Body of pancreas (tissue), 4 donors: ENCODE measurements around the gene RBMX2. TPM values are rescaled to one million over a fixed set of nuclear protein-coding genes. Genes with fewer than 3 reads are reported as not detected.
A peak's percentile ranks its signal among the peaks of the same experiment; 100 is the strongest.

Experiments
- ATAC-seq: fragments of 150-250 bp; one replicate; pipeline ENCODE4 v1.9.1; 2016
- DNase-seq, 4 donors: peaks; one replicate each; pipeline ENCODE4 v3.0.0-alpha.2; 2019
- H3K27ac ChIP-seq, 4 donors: fragments of 200-600 bp; sonication (generic); 1 replicate in 3 of 4; 2 replicates in 1 of 4; pipeline versions ENCODE4 v1.5.1 to v1.6.1; 2016 to 2019; ENCODE audit warnings: mild to moderate bottlenecking in 1 of 4, mixed read lengths in 1 of 4, moderate library complexity in 1 of 4
- H3K27me3 ChIP-seq, 2 donors: fragments of 200-600 bp; sonication (generic); one replicate each; pipeline ENCODE4 v1.6.0; 2016; ENCODE audit warnings: mild to moderate bottlenecking in 1 of 2
- H3K36me3 ChIP-seq, 2 donors: fragments of 200-600 bp; sonication (generic); replicated peaks in 1 of 2; 2 replicates each; pipeline ENCODE4 v1.5.1; 2016; ENCODE audit warnings: low read depth in 2 of 2; ENCODE audit not compliant: insufficient read depth in 1 of 2
- H3K4me1 ChIP-seq: fragments of 200-600 bp; sonication (generic); one replicate; pipeline ENCODE4 v1.6.0; 2016
- H3K4me3 ChIP-seq, 2 donors: fragments of 200-600 bp; sonication (generic); 1 replicate in 1 of 2; 2 replicates in 1 of 2; pipeline ENCODE4 v1.5.1; 2016 to 2019
- H3K9me3 ChIP-seq, 3 donors: fragments of 200-600 bp; sonication (generic); 1 replicate in 2 of 3; 2 replicates in 1 of 3; pipeline ENCODE4 v1.5.1; 2016
- CTCF ChIP-seq, 7 experiments: fragments of 450-650 bp in 4 of 7; fragments of 200-600 bp in 3 of 7; sonication (generic) in 3 of 7; IDR thresholded peaks; one replicate each; pipeline ENCODE4 v1.5.1; 2016 to 2019; ENCODE audit warnings: antibody characterized with exemption in 7 of 7
- POLR2A ChIP-seq, 3 donors: fragments of 450-650 bp; IDR thresholded peaks; one replicate each; pipeline ENCODE4 v1.6.1; 2016; ENCODE audit warnings: antibody characterized with exemption in 3 of 3, mild to moderate bottlenecking in 2 of 3
- WGBS, 2 donors: methylation state at CpG; one replicate each; pipeline ENCODE4 v1.1.5; 2017; 5-methylcytosine and 5-hydroxymethylcytosine counted together
- intact Hi-C: fragments of 100-400 bp; cut with DNase I; formaldehyde crosslinking; loops from one replicate; pipeline ENCODE4 v1.15.1; 2023
- total RNA-seq, 2 donors: library from RNA; depleted of rRNA; stranded (reverse); fragments of >200 nt; gene quantifications; one replicate each; pipeline ENCODE4 v1.1.0, GENCODE V29; 2016

Gene RBMX2
- total RNA-seq, 2 donors from 2014 or later, result 7.0 to 13.2 TPM

DNA sequence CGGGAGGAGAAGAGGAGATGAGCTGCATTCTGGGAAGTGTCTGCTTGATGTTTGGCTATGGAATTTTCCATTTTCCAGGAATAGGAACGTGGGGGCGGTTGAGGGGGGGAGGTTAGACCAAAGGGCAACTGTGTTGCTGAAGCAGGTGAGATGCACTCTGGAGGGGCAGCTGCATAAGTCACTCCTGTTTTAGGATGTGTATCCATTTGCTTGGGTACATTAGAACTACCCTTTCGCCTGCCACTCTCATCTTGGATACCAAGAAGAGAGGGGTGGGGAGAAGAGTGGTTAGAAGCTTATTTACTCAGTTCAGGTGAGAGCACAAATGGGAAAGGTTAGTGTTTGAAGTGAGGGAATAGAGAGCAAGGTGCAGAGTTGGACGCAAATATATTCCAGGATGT lies 15.4 kb upstream of the RBMX2 start:
- no peaks in the 10 kb centered on the region for H3K36me3 ChIP-seq
- no peaks in the 10 kb centered on the region for H3K9me3 ChIP-seq
- TF ChIP-seq POLR2A (IDR thresholded peaks at IDR 0.05) (no peak), CTCF (IDR thresholded peaks at IDR 0.05) (no peak)
- H3K27ac ChIP-seq, result no peak overlapping the region
- no peak overlapping the region for H3K4me3 ChIP-seq
- 62 to 64% methylated on average over 4 to 5 of the region's 5 CpGs for WGBS, 2 donors
- H3K27me3 ChIP-seq, result no peaks in the 10 kb centered on the region
- intact Hi-C loops, result no loop called here
- H3K4me1 ChIP-seq, result no peaks in the 10 kb centered on the region
- ATAC-seq (no peak), DNase-seq (no peak)

GRCh38 chrX:130393451-130394074 lies 8.2 kb upstream of the RBMX2 start:
- ATAC-seq, result peak; percentile 64
- H3K27me3 ChIP-seq, result no peaks in the 10 kb centered on the region

DNA sequence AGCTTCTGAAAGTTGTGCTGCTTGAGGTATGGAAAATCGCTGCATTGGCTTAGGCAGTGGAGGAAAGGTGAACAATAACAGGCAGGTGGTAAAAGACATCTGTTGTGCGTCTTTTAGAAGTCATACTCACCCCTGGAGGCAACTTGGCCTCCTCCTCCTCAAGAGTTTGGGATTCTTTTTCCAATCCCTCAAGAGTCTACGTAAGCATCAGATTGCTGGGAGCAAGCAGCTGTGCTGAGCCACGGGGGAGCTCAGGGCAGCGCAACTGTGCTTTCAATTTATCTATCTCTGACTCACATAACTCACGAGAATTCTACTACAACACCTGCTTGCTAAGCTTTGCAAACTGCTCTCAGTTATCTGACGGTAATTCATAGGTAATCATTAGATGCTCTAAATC lies 6.4 kb upstream of the RBMX2 start:
- Histone ChIP-seq H3K4me3 (no peak overlapping the region), H3K36me3 (no peaks in the 10 kb centered on the region), H3K4me1 (no peaks in the 10 kb centered on the region), H3K9me3 (no peaks in the 10 kb centered on the region), H3K27me3 (no peaks in the 10 kb centered on the region), H3K27ac (no peak overlapping the region)
- no peak for DNase-seq
- 36 to 60% methylated on average over 7 of the region's 7 CpGs for WGBS, 2 donors
- TF ChIP-seq CTCF (IDR thresholded peaks at IDR 0.05) (no peak), POLR2A (IDR thresholded peaks at IDR 0.05) (no peak)
- no peak for ATAC-seq
- intact Hi-C loops, result no loop called here

More at GRCh38 chrX:130393451-130394074, 8.2 kb upstream of the RBMX2 start:
- no peaks in the 10 kb centered on the region for H3K4me1 ChIP-seq
- H3K4me3 ChIP-seq, result no peak overlapping the region
- WGBS, 2 donors, result 15 to 21% methylated on average over 5 of the region's 5 CpGs
- intact Hi-C loops, result loop anchor here (5.0 kb wide), 1 partner anchor 524 kb away; no protein-coding TSS in a partner anchor
- DNase-seq, result peak; percentile 42 to 69 (median 54)
- no peaks in the 10 kb centered on the region for H3K9me3 ChIP-seq
- H3K36me3 ChIP-seq, result no peaks in the 10 kb centered on the region
- TF ChIP-seq CTCF (IDR thresholded peaks at IDR 0.05) (peak; percentile 18 to 73 (median 52)), POLR2A (IDR thresholded peaks at IDR 0.05) (no peak)
- H3K27ac ChIP-seq, result no peak overlapping the region

DNA sequence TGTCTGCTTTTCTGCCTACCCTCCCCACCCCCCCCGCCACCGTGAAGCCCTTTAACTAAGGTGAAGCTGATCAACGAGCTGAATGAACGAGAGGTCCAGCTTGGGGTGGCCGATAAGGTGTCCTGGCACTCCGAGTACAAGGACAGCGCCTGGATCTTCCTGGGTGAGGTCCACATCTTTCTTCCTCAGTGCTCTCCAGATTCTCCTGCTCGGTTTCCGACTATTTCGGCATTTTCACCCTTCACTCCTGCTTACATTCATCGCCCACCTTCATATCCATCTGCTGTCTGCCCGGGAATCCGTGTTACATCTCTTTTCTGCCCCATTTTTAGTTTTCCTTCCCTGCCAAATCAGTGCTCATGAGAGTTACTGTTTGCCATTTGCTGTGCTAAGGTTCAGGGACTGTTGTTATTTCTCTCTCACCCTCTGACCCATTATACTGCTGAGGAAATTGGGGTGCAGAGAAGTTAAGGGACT lies 459 bp downstream of the RBMX2 start:
- Histone ChIP-seq H3K27ac (peak overlapping the region in 3 of 4 donors; percentile 52 to 84 (median 82)), H3K4me3 (peak overlapping the region; percentile 27 to 41), H3K4me1 (no peaks in the 10 kb centered on the region), H3K27me3 (no peaks in the 10 kb centered on the region), H3K9me3 (no peaks in the 10 kb centered on the region), H3K36me3 (no peaks in the 10 kb centered on the region)
- TF ChIP-seq POLR2A (IDR thresholded peaks at IDR 0.05), result no peak
- TF ChIP-seq CTCF (IDR thresholded peaks at IDR 0.05), result no peak
- intact Hi-C loops, result no loop called here
- no peak for ATAC-seq
- 0 to 1% methylated on average over 6 to 12 of the region's 13 CpGs for WGBS, 2 donors
- DNase-seq, result no peak

DNA sequence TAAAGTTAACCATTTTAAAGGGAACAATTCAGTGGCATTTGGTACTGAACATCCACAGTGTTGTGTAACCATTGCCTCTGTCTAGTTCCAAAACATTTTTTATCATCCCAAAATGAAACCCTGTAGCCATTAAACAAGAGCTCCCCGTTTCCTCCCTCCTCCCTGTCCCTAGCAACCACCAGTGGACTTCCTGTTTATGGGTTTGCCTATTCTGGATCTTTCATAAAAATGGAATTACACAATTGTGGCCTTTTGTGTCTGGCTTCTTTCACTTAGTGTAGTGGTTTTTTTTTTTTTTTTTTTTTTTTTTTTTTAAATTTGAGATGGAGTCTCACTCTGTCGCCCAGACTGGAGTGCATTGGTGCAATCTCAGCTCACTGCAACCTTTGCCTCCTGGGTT lies 11.6 kb downstream of the RBMX2 start:
- H3K36me3 ChIP-seq, result peaks cover 0 to 1% of the 10 kb centered on the region in 2 donors
- WGBS, 2 donors, result 63 to 82% methylated on average over 1 to 2 of the region's 2 CpGs
- intact Hi-C loops, result no loop called here

More for the DNA sequence above, 11.6 kb downstream of the RBMX2 start:
- no peak overlapping the region for H3K27ac ChIP-seq
- no peaks in the 10 kb centered on the region for H3K9me3 ChIP-seq
- H3K4me3 ChIP-seq, result no peak overlapping the region
- no peaks in the 10 kb centered on the region for H3K27me3 ChIP-seq
- DNase-seq, result peak in 1 of 4 donors; percentile 3
- TF ChIP-seq POLR2A (IDR thresholded peaks at IDR 0.05), result no peak
- no peak for TF ChIP-seq CTCF (IDR thresholded peaks at IDR 0.05)
- no peak for ATAC-seq
- no peaks in the 10 kb centered on the region for H3K4me1 ChIP-seq
